ENCODE results near the gene DYNC1I1.

The DYNC1I1 gene

GRCh38 chr7:95793658-95794057, 21.3 kb downstream of the DYNC1I1 start:
- DNase-seq: no peak

GRCh38 chr7:95794917-95795515, 22.7 kb downstream of the DYNC1I1 start:
- DNase-seq: peak; percentile 31

- DNase-seq: no peak
These were observed 24.3 kb downstream of the DYNC1I1 start for GRCh38 chr7:95796617-95797016.

- DNase-seq: peak; percentile 86
These were observed 26.1 kb downstream of the DYNC1I1 start for GRCh38 chr7:95798401-95798930.

- DNase-seq: no peak
These were observed 28.4 kb downstream of the DYNC1I1 start for GRCh38 chr7:95800787-95801186.

- DNase-seq: no peak
These were observed 29.9 kb downstream of the DYNC1I1 start for GRCh38 chr7:95802270-95802669.

- DNase-seq: peak; percentile 7
These were observed 31.7 kb downstream of the DYNC1I1 start for GRCh38 chr7:95804052-95804451.

- no peak for DNase-seq
These were observed 33.6 kb downstream of the DYNC1I1 start for GRCh38 chr7:95805909-95806308.

- no peak for DNase-seq
These were observed 36.0 kb downstream of the DYNC1I1 start for GRCh38 chr7:95808396-95808795.

- DNase-seq: peak; percentile 37
These were observed 39.6 kb downstream of the DYNC1I1 start for GRCh38 chr7:95811846-95812445.

- DNase-seq: no peak
These were observed 42.4 kb downstream of the DYNC1I1 start for GRCh38 chr7:95814721-95815120.

- DNase-seq: no peak
These were observed 45.7 kb downstream of the DYNC1I1 start for GRCh38 chr7:95817866-95818640.

- no peak for DNase-seq
These were observed 48.4 kb downstream of the DYNC1I1 start for GRCh38 chr7:95820778-95821177.

GRCh38 chr7:95822717-95823116, 50.4 kb downstream of the DYNC1I1 start:
- DNase-seq: no peak

- DNase-seq: no peak
These were observed 52.3 kb downstream of the DYNC1I1 start for GRCh38 chr7:95824616-95825015.

- DNase-seq: no peak
These were observed 56.8 kb downstream of the DYNC1I1 start for GRCh38 chr7:95828824-95829790.

GRCh38 chr7:95840953-95841950, 68.9 kb downstream of the DYNC1I1 start:
- DNase-seq: no peak

- DNase-seq: no peak
These were observed 70.9 kb downstream of the DYNC1I1 start for GRCh38 chr7:95843286-95843685.

GRCh38 chr7:95845007-95845406, 72.7 kb downstream of the DYNC1I1 start:
- no peak for DNase-seq

GRCh38 chr7:95847061-95847460, 74.7 kb downstream of the DYNC1I1 start:
- no peak for DNase-seq

- DNase-seq: no peak
These were observed 87.1 kb downstream of the DYNC1I1 start for GRCh38 chr7:95859429-95859828.

All from NCI-H146 (cell line).